ENCODE data around the gene PROSER2.
"Not testable (repeated sequence)": the region's sequence is repeated elsewhere in the genome, so short reads cannot be mapped to it uniquely, and the experiment has no call there.

Gene PROSER2

GRCh38 chr10:11837372-11838161 is 14.4 kb downstream of the PROSER2 start:
- no peak for DNase-seq

DNA sequence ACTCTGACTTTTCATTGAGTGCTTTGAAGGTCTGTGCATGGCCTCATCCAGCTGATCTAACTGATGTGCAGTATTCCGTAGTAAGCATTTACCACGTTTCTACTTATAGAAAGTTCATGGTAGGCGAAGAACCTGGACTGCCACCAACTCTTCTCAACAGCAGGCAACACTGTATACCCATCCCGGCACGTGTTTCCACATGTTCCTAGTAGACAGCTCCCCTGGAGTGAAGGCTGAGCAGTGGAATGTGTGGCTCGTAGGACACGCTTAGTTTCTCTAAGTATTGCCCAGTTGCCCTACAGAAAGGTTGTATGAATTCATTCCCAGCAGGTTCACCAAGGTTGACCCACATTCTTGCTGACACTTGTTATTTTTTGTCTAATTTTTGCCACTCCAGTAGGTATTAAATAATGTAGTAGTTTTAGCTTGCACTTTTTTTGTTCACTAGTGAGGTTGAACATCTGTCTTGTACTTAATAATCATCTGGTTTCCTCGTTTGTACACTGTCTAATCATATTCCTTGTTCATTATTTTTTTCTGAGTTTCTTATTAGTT is 15.2 kb downstream of the PROSER2 start:
- DNase-seq = peak; percentile 48

GRCh38 chr10:11841375-11841774 is 18.2 kb downstream of the PROSER2 start:
- DNase-seq = no peak

DNA sequence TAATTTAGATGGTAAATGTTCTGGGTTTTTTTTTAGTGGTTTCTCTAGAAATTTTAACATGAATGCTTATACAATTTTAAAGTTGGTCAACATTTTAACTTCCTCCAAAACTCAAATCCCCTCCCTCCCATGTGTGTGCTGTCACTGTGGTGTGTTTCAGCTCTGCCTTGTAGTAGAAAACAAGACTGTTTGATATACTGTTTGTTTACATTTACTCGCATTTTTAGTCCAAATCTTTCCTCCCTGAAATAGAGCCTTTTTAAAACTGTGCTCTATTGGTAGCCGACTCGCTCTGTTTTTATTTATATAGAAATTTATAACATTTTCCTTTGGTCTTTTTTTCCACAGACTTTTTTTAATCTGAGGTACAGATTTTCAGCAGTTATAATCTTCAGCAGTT is 19.3 kb downstream of the PROSER2 start:
- no peak for DNase-seq

- no peak for DNase-seq
These were observed 22.0 kb downstream of the PROSER2 start for GRCh38 chr10:11845113-11845512.

- no peak for DNase-seq
These were observed 23.4 kb downstream of the PROSER2 start for GRCh38 chr10:11846542-11846941.

GRCh38 chr10:11849277-11849676 is 26.1 kb downstream of the PROSER2 start:
- DNase-seq = no peak

DNA sequence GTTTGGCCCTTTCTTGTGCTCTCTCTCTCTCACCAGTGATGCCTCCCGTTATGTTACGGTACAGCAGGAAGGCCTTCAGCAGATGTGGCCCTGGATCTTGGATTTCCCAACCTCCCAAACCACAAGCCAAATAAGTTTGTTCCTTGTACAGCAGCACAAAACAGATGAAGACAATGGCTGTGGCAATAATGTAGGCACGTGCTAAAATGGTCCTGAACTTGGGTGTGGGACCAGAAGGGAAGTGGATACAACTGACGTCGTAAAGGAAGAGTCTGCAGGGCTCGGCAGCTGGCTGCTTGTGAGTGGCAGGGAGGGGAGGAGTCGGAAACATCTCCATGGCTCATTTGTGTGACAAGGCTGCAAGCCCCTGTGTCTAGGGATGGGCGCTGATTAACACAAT is 26.8 kb downstream of the PROSER2 start:
- DNase-seq = no peak

DNA sequence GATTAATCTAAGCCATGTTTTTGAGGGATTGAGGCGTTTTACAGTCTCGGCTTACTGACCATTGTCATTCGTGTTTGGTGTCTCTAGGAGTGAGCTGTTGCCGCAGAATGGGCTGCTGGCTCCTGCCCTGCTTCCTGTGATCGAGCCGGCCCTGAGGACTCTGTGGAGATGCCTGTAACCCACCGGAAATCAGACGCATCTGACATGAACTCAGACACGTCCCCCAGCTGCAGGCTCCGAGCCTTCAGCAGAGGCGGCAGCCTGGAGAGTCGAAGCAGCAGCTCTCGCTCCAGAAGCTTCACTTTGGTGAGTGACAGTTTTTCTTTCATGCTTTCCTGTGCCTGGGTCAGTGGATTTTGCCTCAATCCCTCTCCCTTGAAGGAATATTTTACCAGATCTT is 28.8 kb downstream of the PROSER2 start:
- peak; percentile 11 for DNase-seq

DNA sequence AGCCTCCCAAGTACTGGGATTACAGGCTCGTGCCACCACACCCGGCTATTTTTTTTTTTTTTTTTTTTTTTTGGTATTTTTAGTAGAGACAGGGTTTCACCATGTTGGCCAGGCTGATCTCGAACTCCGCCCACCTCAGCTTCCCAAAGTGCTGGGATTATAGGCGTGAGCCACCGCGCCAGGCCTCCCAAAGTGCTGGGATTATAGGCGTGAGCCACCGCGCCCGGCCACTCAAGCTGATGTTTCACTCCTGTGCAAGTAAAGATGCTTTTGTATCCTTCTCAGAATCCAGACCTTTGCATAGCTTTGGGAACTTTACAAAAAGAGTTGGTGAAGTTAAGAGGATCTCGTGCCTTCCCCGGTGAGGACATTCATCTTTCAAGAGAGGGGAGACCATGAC is 29.5 kb downstream of the PROSER2 start:
- not testable (repeated sequence) for DNase-seq

DNA sequence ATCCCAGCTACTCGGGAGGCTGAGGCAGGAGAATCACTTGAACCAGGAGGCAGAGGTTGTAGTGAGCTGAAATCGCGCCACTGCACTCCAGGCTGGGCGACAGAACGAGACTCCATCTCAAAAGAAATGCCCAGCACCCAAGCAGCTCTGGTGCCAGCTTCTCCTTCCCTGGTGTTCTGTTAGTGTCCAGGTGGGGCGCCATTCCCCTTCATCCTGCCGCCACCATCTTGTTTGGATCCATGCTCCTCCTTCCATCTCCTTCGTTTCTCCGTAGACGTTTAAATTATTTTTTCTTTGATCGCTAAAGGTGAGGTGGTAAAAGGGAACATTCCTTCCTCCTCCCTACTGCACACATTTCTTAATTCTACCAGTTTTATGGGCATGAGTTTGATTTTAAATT is 30.3 kb downstream of the PROSER2 start:
- no peak for DNase-seq

DNA sequence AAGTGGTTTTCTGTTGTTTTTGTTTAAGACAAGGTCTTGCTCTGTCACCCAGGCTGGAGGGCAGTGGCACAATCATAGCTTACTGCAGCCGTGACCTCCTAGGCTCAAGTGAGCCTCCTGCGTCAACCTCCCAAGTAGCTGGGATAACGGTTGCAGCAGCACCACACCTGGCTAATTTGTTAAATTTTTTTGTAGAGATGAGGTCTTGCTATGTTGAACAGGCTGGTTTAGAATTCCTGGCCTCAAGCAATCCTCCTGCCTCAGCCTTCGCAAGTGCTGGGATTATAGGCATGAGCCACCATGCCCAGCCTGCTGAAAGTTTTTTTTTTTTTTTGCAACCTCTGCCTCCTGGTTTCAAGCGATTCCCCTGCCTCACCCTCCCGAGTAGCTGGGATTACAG is 31.1 kb downstream of the PROSER2 start:
- no peak for DNase-seq

- DNase-seq = no peak
These were observed 32.9 kb downstream of the PROSER2 start for GRCh38 chr10:11856089-11856488.

GRCh38 chr10:11856678-11857077 is 33.5 kb downstream of the PROSER2 start:
- DNase-seq = peak; percentile 13

DNA sequence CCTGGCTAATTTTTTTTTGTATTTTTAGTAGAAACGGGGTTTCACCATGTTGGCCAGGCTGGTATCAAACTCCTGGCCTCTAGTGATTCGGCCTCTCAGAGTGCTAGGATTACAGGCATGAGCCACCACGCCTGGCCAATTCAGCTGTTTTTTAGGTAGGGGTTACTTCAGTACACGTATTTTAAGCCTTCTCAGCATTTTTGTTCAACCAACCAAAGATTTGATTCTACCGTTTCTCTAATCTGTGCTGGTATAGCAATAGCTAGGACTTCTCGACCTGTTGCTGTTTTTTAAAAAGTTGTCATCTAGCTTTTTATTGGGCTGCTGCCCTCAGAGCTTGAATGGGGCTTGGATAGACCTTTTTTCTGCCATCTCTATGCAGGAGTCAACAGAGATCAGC is 34.9 kb downstream of the PROSER2 start:
- no peak for DNase-seq

DNA sequence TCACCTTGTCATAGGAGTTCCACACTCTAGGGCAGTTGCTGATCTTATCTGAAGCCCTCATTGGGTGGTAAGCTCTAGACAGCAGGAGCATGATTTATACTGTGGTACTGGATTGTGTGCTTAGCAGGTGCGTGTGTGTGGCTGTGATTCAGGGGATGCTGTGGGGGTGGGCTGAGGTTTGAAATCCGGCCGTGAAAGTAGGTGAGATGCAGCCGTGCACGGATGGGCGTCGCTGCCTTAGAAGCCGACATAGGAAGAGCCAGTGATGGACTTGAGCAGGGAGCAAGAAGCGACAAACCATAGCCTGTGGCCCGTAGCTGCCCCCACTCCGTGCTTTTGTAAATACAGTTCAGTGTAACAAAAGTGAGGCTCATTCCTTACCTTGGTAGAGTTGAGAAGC is 38.2 kb downstream of the PROSER2 start:
- DNase-seq = no peak

DNA sequence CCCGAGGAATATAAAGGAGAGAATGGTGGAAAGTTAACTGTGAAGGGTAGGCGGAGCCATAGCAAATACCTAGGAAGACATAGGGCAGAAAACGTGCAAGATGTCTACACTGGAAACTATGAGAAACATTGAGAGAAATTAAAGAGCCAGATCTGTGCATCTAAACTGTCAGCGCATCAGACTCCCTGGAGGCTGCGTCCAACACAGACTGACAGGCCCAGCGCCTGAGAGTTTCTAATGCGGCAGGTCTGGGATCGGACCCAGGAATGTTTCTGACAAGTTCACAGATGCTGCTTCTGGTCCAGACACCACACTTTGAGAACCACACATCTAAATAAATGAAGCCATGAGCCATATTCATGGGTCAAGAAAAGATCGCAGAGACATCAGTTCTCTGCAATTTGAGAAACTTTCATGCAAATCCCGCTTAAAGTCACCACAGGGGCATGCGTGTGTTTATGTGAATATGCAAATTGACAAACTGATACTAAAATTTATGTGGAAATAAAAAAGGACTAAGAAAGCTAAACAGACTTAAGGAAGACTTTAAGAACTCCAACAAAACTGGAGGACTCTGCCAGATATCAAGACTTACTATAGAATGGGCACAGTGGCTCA is 38.8 kb downstream of the PROSER2 start:
- DNase-seq = no peak

- DNase-seq = no peak
These were observed 40.4 kb downstream of the PROSER2 start for GRCh38 chr10:11863353-11864109.

- no peak for DNase-seq
These were observed 41.6 kb downstream of the PROSER2 start for GRCh38 chr10:11864727-11865126.

DNA sequence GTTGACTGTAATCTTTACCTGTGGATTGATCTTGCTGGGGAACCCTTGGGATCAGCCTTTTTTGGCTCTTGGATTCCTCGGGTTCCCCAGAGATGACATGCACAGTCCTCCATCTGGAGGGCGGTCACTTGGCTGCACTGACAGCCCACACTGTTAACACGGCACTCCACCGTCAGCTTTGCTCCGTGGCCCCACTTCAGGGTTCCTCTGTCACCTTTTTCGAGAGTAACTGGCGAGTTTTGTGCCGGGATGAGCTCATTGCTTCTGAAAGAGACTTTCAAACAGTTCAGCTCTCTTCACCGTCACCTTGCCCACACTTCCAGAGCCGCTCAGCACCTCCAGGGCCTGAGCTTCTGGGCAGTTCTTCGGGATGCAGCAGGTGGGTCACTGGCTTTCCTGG is 42.4 kb downstream of the PROSER2 start:
- no peak for DNase-seq

DNA sequence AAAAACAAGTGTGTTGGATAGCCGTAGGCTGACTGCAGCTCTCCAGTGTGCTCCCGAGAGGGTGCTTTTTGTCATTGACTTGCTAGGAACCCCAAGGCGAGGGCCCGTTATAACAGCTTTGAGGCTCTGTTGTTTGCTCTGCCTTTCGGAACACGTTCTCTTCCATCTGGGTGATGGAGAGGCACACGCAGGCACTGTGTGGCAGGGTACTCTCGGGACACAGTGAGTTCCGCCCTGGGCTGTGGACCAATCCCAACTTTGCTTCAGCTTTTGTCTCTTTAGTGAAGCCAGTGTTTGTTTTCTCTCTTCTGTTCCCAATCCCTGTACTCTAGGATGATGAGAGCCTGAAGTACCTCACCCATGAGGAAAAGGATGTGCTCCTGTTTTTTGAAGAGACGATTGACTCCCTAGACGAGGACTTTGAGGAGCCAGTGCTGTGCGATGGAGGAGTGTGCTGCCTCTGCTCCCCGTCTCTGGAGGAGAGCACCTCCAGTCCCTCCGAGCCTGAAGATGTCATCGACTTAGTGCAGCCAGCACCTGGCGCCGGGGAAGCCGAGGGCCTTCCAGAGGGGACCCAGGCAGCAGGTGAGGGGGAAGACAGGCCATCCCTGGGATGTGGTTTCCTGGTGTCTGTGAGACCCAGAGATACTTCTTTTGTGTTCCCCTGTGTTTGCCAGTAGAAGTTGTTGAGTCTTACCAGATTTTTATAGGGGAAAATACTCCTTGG is 43.2 kb downstream of the PROSER2 start:
- DNase-seq = no peak

DNA sequence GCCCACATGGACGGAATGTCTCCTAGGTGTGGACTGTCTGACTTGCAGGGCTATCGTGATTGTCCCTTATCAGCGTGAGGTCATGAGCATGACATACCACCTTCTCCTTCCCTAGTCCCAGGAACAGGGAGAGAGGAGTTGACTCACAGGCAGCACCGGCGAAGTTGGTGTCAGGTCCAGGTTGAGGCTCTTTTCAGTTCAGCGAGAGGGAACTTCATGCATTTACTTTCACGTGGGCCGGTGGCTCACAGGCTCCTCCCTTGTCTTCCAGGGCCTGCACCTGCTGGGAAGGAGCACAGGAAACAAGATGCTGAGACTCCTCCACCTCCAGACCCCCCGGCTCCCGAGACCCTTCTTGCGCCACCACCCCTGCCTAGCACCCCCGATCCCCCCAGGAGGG is 46.1 kb downstream of the PROSER2 start:
- DNase-seq = no peak
